AG04450 (cell line): ENCODE data around the gene ING1. TPM values are rescaled to one million over a fixed set of nuclear protein-coding genes. Genes with fewer than 3 reads are reported as not detected.
A peak's percentile ranks its signal among the peaks of the same experiment; 100 is the strongest.

ENCODE experiments used
- CTCF ChIA-PET: fragments of 300-600, 350-600 bp; formaldehyde crosslinking; extraction: SDS; loops from one replicate; lab custom pipeline; 2022; ENCODE audit warnings: antibody characterized with exemption, inconsistent platforms; lab: Charles Lee
- POLR2A ChIA-PET: fragments of 350-600 bp; formaldehyde crosslinking; extraction: SDS; loops from one replicate; lab custom pipeline; 2021; ENCODE audit warnings: antibody characterized with exemption, inconsistent platforms; lab: Yijun Ruan, JAX
- DNase-seq: peaks from one replicate; pipeline ENCODE4 v3.0.0-alpha.2; 2011; ENCODE audit warnings: low read depth, low spot score
- H3K27ac ChIP-seq: one replicate; pipeline ENCODE4 v1.5.1; 2012; ENCODE audit warnings: low read depth, low read length, control low read depth
- H3K27me3 ChIP-seq: one replicate; pipeline ENCODE4 v1.6.0; 2012; ENCODE audit warnings: low read length; ENCODE audit not compliant: control insufficient read depth, insufficient read depth
- H3K4me3 ChIP-seq: 2 replicates; pipeline ENCODE4 v1.5.1; 2011; ENCODE audit warnings: mild to moderate bottlenecking, low read depth, low read length, control low read depth
- H3K9me3 ChIP-seq: 2 replicates; pipeline ENCODE4 v1.5.1; 2012; ENCODE audit warnings: low read length; ENCODE audit not compliant: control insufficient read depth, insufficient read depth
- CTCF ChIP-seq: IDR thresholded peaks from 2 replicates; pipeline ENCODE4 v1.5.1; 2011; ENCODE audit warnings: low read depth, low read length, control low read depth, inconsistent platforms
- polyA plus RNA-seq: library from polyadenylated mRNA; depleted of rRNA; stranded (reverse); fragments of >200 nt; gene quantifications from 2 replicates; pipeline ENCODE4 v1.2.3, GENCODE V29; 2011

ING1 gene
- polyA plus RNA-seq, 1 experiment, result 8.7 TPM

- peak overlapping the region; percentile 11 for H3K27ac ChIP-seq
- POLR2A ChIA-PET, result interaction anchor here (0.5 to 1.5 kb wide), 4 partner anchors 10 to 130 kb away, joined by 3 to 6 read pairs (median 6); no protein-coding TSS in a partner anchor
Observed at GRCh38 chr13:110702591-110703526, 10.6 kb upstream of the ING1 start.

DNA sequence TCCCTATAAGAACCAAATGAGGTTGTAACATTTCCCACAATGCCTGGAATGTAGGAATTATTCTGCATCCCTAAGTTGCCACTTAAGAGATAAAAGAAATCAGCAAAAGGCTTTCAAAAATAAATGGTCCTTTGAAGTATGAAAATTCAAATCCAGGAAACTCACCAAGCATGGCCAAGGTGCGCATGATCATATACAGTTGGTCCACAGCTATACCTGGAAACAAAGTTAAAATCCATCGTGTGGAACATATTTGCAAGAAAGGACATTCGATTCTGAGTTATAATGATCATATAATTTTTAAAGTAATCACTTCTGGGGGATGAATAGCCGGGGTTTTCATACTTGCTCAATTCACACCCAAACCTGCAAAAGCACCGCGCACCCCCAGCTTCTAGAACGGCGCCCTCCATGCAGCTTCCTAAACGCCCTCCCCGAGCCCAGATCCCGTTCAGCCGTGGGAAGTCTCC, 8.1 kb upstream of the ING1 start:
- peak overlapping the region; percentile 70 for H3K27ac ChIP-seq
- no peaks in the 10 kb centered on the region for H3K27me3 ChIP-seq
- POLR2A ChIA-PET, result interaction anchor here (0.6 to 1.8 kb wide), 2 partner anchors 9 to 12 kb away, joined by 3 to 17 read pairs; no protein-coding TSS in a partner anchor
- H3K9me3 ChIP-seq, result no peaks in the 10 kb centered on the region; the same call in 1 of the 2 replicates
- TF ChIP-seq CTCF, result no peak
- DNase-seq, result no peak
- H3K4me3 ChIP-seq, result peak overlapping the region; percentile 77
- CTCF ChIA-PET, result no interaction called here

More at GRCh38 chr13:110702591-110703526, 10.6 kb upstream of the ING1 start:
- no peak for DNase-seq
- TF ChIP-seq CTCF, result no peak
- CTCF ChIA-PET, result interaction anchor here (1.7 kb wide), 1 partner anchor 116 kb away, joined by 6 read pairs; no protein-coding TSS in a partner anchor
- H3K4me3 ChIP-seq, result no peak overlapping the region
- H3K9me3 ChIP-seq, result no peaks in the 10 kb centered on the region; the same call in 1 of the 2 replicates
- no peaks in the 10 kb centered on the region for H3K27me3 ChIP-seq

GRCh38 chr13:110705826-110706569, 7.5 kb upstream of the ING1 start, which contains the start of gene CARS2:
TSS of gene CARS2 (minus strand) at chr13:110706116. CDS start at chr13:110706093, 23 bp downstream.
- ChIA-PET POLR2A (interaction anchor here (0.6 to 1.8 kb wide), 3 partner anchors 9 to 96 kb away, joined by 3 to 17 read pairs (median 3); no protein-coding TSS in a partner anchor), CTCF (no interaction called here)

More at GRCh38 chr13:110705826-110706569, 7.5 kb upstream of the ING1 start, which contains the start of gene CARS2:
- H3K27ac ChIP-seq, result peak within 1 kb of the TSS; percentile 70
- H3K9me3 ChIP-seq, result no peaks in the 10 kb centered on the region; the same call in 1 of the 2 replicates
- peak; percentile 21; the same call in 1 of the 2 replicates for TF ChIP-seq CTCF
- H3K4me3 ChIP-seq, result peak within 1 kb of the TSS; percentile 77
- DNase-seq, result peak; percentile 80
- H3K27me3 ChIP-seq, result no peaks in the 10 kb centered on the region
